ENCODE measurements around the gene LYRM9.

GRCh38 chr17:27845264-27846041, 47.7 kb downstream of the LYRM9 start:
- TF ChIP-seq, protein P1, sequence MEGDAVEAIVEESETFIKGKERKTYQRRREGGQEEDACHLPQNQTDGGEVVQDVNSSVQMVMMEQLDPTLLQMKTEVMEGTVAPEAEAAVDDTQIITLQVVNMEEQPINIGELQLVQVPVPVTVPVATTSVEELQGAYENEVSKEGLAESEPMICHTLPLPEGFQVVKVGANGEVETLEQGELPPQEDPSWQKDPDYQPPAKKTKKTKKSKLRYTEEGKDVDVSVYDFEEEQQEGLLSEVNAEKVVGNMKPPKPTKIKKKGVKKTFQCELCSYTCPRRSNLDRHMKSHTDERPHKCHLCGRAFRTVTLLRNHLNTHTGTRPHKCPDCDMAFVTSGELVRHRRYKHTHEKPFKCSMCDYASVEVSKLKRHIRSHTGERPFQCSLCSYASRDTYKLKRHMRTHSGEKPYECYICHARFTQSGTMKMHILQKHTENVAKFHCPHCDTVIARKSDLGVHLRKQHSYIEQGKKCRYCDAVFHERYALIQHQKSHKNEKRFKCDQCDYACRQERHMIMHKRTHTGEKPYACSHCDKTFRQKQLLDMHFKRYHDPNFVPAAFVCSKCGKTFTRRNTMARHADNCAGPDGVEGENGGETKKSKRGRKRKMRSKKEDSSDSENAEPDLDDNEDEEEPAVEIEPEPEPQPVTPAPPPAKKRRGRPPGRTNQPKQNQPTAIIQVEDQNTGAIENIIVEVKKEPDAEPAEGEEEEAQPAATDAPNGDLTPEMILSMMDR (IDR thresholded peaks at IDR 0.05): no peak
- TF ChIP-seq EZH2 (IDR thresholded peaks at IDR 0.05): no peak
